HCT116 (cell line): Measurements from ENCODE around the gene OPCML.

ENCODE experiments used
- CEBPB ChIP-seq: IDR thresholded peaks from 2 replicates; pipeline ENCODE4 v1.6.1; 2012; ENCODE audit warnings: low read depth
- CTCF ChIP-seq, 3 experiments: fragments of 200-600 bp in 1 of 3; sonication (generic) in 1 of 3; IDR thresholded peaks in 2 of 3; conservative IDR thresholded peaks in 1 of 3; 2 replicates each; pipeline ENCODE4 v1.5.1; 2012 to 2017; ENCODE audit warnings: low read depth in 2 of 3, low read length in 2 of 3, antibody characterized with exemption in 1 of 3, borderline replicate concordance in 1 of 3, control low read depth in 1 of 3, mild to moderate bottlenecking in 1 of 3, mixed read lengths in 1 of 3, mixed run types in 1 of 3, moderate library complexity in 1 of 3; ENCODE audit not compliant: insufficient read depth in 1 of 3
- EZH2 ChIP-seq: fragments of 200-600 bp; sonication (generic); IDR thresholded peaks from 2 replicates; pipeline ENCODE4 v1.6.1; 2017; ENCODE audit warnings: antibody characterized with exemption, mixed run types
- JUND ChIP-seq: IDR thresholded peaks from 2 replicates; pipeline ENCODE4 v1.6.1; 2012
- POLR2A ChIP-seq: IDR thresholded peaks from 2 replicates; pipeline ENCODE4 v1.7.0; 2011; ENCODE audit warnings: borderline replicate concordance; ENCODE audit not compliant: insufficient read depth, insufficient read length; ENCODE audit errors: extremely low read depth
- POLR2AphosphoS5 ChIP-seq: IDR thresholded peaks from 2 replicates; pipeline ENCODE4 v1.6.1; 2011; ENCODE audit warnings: mild to moderate bottlenecking, low read depth, low read length, moderate library complexity
- RAD21 ChIP-seq: IDR thresholded peaks from 2 replicates; pipeline ENCODE4 v1.6.1; 2012; ENCODE audit warnings: low read depth, mild to moderate bottlenecking
- YY1 ChIP-seq: IDR thresholded peaks from 2 replicates; pipeline ENCODE4 v1.6.1; 2011; ENCODE audit warnings: low read length, low read depth, moderate library complexity, mild to moderate bottlenecking; ENCODE audit not compliant: insufficient replicate concordance; ENCODE audit errors: extremely low read depth

GRCh38 chr11:132822276-132822675 lies 710.0 kb downstream of the OPCML start:
- TF ChIP-seq CTCF (IDR thresholded peaks at IDR 0.05 in 2 of 3, conservative IDR thresholded peaks at IDR 0.05 in 1 of 3; ENCODE audit: borderline replicate concordance in 1 of 3, insufficient read depth in 1 of 3, low read depth in 2 of 3, low read length in 2 of 3) (no peak), EZH2 (no peak), POLR2AphosphoS5 (no peak), CEBPB (no peak), RAD21 (no peak), JUND (no peak), POLR2A (no peak), YY1 (no peak)
